Activated CD4-positive, alpha-beta T cell treated with anti-CD3 and anti-CD28 coated beads, Interleukin-2, amount 10 ng/mL, durations not matched to agents 24 days and 14 days (primary cell): Measurements from ENCODE around the gene ARL6. TPM values are rescaled to one million over a fixed set of nuclear protein-coding genes. Genes with fewer than 3 reads are reported as not detected.

Experiments used
- DNase-seq: peaks from one replicate; pipeline ENCODE4 v3.0.0; 2022
- H3K27ac Mint-ChIP-seq: one replicate; pipeline ENCODE4 v1.8.0; 2022; ENCODE audit warnings: mild to moderate bottlenecking, mixed read lengths
- H3K27me3 Mint-ChIP-seq: one replicate; pipeline ENCODE4 v1.8.0; 2022; ENCODE audit warnings: mixed read lengths
- H3K36me3 Mint-ChIP-seq: one replicate; pipeline ENCODE4 v1.8.0; 2022; ENCODE audit warnings: low read depth, mild to moderate bottlenecking, mixed read lengths
- H3K4me1 Mint-ChIP-seq: one replicate; pipeline ENCODE4 v1.8.0; 2021; ENCODE audit warnings: mixed read lengths
- H3K4me3 Mint-ChIP-seq: one replicate; pipeline ENCODE4 v1.8.0; 2022; ENCODE audit warnings: mild to moderate bottlenecking, moderate library complexity, mixed read lengths
- H3K9me3 Mint-ChIP-seq: one replicate; pipeline ENCODE4 v1.8.0; 2021; ENCODE audit warnings: mixed read lengths
- intact Hi-C: fragments of 100-400 bp; cut with micrococcal nuclease; formaldehyde crosslinking; loops from one replicate; pipeline ENCODE4 v1.15.1; 2023
- total RNA-seq: library from RNA; stranded (reverse); gene quantifications from 2 replicates; pipeline ENCODE4 v1.2.3, GENCODE V29; 2022

The ARL6 gene
- 6.1 and 6.3 TPM in 2 replicates for total RNA-seq

GRCh38 chr3:97764407-97765238 is at the start of gene ARL6:
Gene ARL6 (plus strand): TSS chr3:97764758. CDS start chr3:97768108, 3,350 bp downstream.
- Mint-ChIP-seq H3K27me3 (peaks cover 5% of the 10 kb centered on the region), H3K9me3 (no peaks in the 10 kb centered on the region), H3K27ac (peak within 1 kb of the TSS; percentile 97), H3K36me3 (peaks cover 9% of the 10 kb centered on the region), H3K4me1 (peaks cover 21% of the 10 kb centered on the region), H3K4me3 (peak within 1 kb of the TSS; percentile 99)
- intact Hi-C loops, result loop anchor here (1.0 to 2.0 kb wide), 6 partner anchors 58 to 1136 kb away; partner anchors contain the start of genes CLDND1, CPOX, CRYBG3 and DCBLD2
- peak; percentile 92 for DNase-seq

GRCh38 chr3:97719156-97719821 is 45.3 kb upstream of the ARL6 start:
- intact Hi-C loops, result loop anchor here (5.0 kb wide), 1 partner anchor 857 kb away; no protein-coding TSS in a partner anchor

GRCh38 chr3:97720417-97720816 is 44.1 kb upstream of the ARL6 start:
- Mint-ChIP-seq H3K36me3 (no peaks in the 10 kb centered on the region), H3K4me3 (no peak overlapping the region), H3K9me3 (no peaks in the 10 kb centered on the region), H3K4me1 (no peaks in the 10 kb centered on the region), H3K27ac (no peak overlapping the region), H3K27me3 (peaks cover 20% of the 10 kb centered on the region)
- no peak for DNase-seq
- intact Hi-C loops, result no loop called here

More at GRCh38 chr3:97719156-97719821, 45.3 kb upstream of the ARL6 start:
- Mint-ChIP-seq H3K36me3 (no peaks in the 10 kb centered on the region), H3K9me3 (no peaks in the 10 kb centered on the region), H3K4me1 (no peaks in the 10 kb centered on the region), H3K27ac (no peak overlapping the region), H3K27me3 (peaks cover 23% of the 10 kb centered on the region), H3K4me3 (no peak overlapping the region)
- DNase-seq, result peak; percentile 88

- Mint-ChIP-seq H3K27ac (no peak overlapping the region), H3K9me3 (no peaks in the 10 kb centered on the region), H3K4me1 (no peaks in the 10 kb centered on the region), H3K4me3 (no peak overlapping the region), H3K27me3 (peaks cover 18% of the 10 kb centered on the region), H3K36me3 (no peaks in the 10 kb centered on the region)
- intact Hi-C loops, result no loop called here
- no peak for DNase-seq
These were observed 43.1 kb upstream of the ARL6 start for GRCh38 chr3:97721446-97721845.

- H3K4me1 Mint-ChIP-seq, result no peaks in the 10 kb centered on the region
- intact Hi-C loops, result no loop called here
- H3K27me3 Mint-ChIP-seq, result peaks cover 46% of the 10 kb centered on the region
- no peaks in the 10 kb centered on the region for H3K36me3 Mint-ChIP-seq
- H3K4me3 Mint-ChIP-seq, result no peak overlapping the region
- no peak overlapping the region for H3K27ac Mint-ChIP-seq
- no peaks in the 10 kb centered on the region for H3K9me3 Mint-ChIP-seq
- DNase-seq, result no peak
These were observed 27.6 kb upstream of the ARL6 start for GRCh38 chr3:97736928-97737327.

- Mint-ChIP-seq H3K4me3 (no peak overlapping the region), H3K36me3 (no peaks in the 10 kb centered on the region), H3K27ac (no peak overlapping the region), H3K4me1 (no peaks in the 10 kb centered on the region), H3K27me3 (peaks cover 45% of the 10 kb centered on the region), H3K9me3 (no peaks in the 10 kb centered on the region)
- no peak for DNase-seq
- intact Hi-C loops, result no loop called here
These were observed 25.8 kb upstream of the ARL6 start for GRCh38 chr3:97738761-97739160.

GRCh38 chr3:97742036-97742435 is 22.5 kb upstream of the ARL6 start:
- Mint-ChIP-seq H3K36me3 (no peaks in the 10 kb centered on the region), H3K4me3 (no peak overlapping the region), H3K4me1 (no peaks in the 10 kb centered on the region), H3K27ac (no peak overlapping the region), H3K27me3 (peaks cover 42% of the 10 kb centered on the region), H3K9me3 (no peaks in the 10 kb centered on the region)
- intact Hi-C loops, result no loop called here
- no peak for DNase-seq

GRCh38 chr3:97744289-97744688 is 20.3 kb upstream of the ARL6 start:
- no peak overlapping the region for H3K4me3 Mint-ChIP-seq
- peaks cover 31% of the 10 kb centered on the region for H3K27me3 Mint-ChIP-seq
- no peak overlapping the region for H3K27ac Mint-ChIP-seq
- no peak for DNase-seq
- no peaks in the 10 kb centered on the region for H3K36me3 Mint-ChIP-seq
- H3K4me1 Mint-ChIP-seq, result no peaks in the 10 kb centered on the region
- no peaks in the 10 kb centered on the region for H3K9me3 Mint-ChIP-seq
- intact Hi-C loops, result no loop called here

GRCh38 chr3:97763586-97764406 is 762 bp upstream of the ARL6 start:
- Mint-ChIP-seq H3K27me3 (peaks cover 13% of the 10 kb centered on the region), H3K9me3 (no peaks in the 10 kb centered on the region), H3K27ac (peak overlapping the region; percentile 97), H3K36me3 (peaks cover 6% of the 10 kb centered on the region), H3K4me1 (peaks cover 21% of the 10 kb centered on the region), H3K4me3 (peak overlapping the region; percentile 99)
- intact Hi-C loops, result loop anchor here (1.0 to 2.0 kb wide), 6 partner anchors 59 to 1137 kb away; partner anchors contain the start of genes CLDND1, CPOX, CRYBG3 and DCBLD2
- DNase-seq, result no peak

GRCh38 chr3:97765336-97765735 is 778 bp downstream of the ARL6 start:
- no peak overlapping the region for H3K27ac Mint-ChIP-seq
- intact Hi-C loops, result loop anchor here (2.0 kb wide), 3 partner anchors 57 to 1135 kb away; partner anchors contain the start of genes CRYBG3 and DCBLD2
- no peaks in the 10 kb centered on the region for H3K9me3 Mint-ChIP-seq

GRCh38 chr3:97772926-97773325 is 8.4 kb downstream of the ARL6 start:
- Mint-ChIP-seq H3K9me3 (no peaks in the 10 kb centered on the region), H3K4me1 (no peaks in the 10 kb centered on the region), H3K36me3 (peaks cover 20% of the 10 kb centered on the region), H3K27ac (no peak overlapping the region), H3K4me3 (no peak overlapping the region), H3K27me3 (no peaks in the 10 kb centered on the region)
- DNase-seq, result no peak
- intact Hi-C loops, result no loop called here

More at GRCh38 chr3:97765336-97765735, 778 bp downstream of the ARL6 start:
- no peak for DNase-seq
- peaks cover 12% of the 10 kb centered on the region for H3K36me3 Mint-ChIP-seq
- peaks cover 5% of the 10 kb centered on the region for H3K27me3 Mint-ChIP-seq
- H3K4me3 Mint-ChIP-seq, result peak overlapping the region; percentile 99
- peaks cover 21% of the 10 kb centered on the region for H3K4me1 Mint-ChIP-seq

- peaks cover 4% of the 10 kb centered on the region for H3K36me3 Mint-ChIP-seq
- no peaks in the 10 kb centered on the region for H3K9me3 Mint-ChIP-seq
These were observed 13.6 kb downstream of the ARL6 start for GRCh38 chr3:97778152-97778551.

GRCh38 chr3:97793420-97794019 is 29.0 kb downstream of the ARL6 start:
- Mint-ChIP-seq H3K4me1 (no peaks in the 10 kb centered on the region), H3K9me3 (no peaks in the 10 kb centered on the region), H3K4me3 (no peak overlapping the region), H3K27ac (no peak overlapping the region), H3K27me3 (no peaks in the 10 kb centered on the region), H3K36me3 (no peaks in the 10 kb centered on the region)
- intact Hi-C loops, result loop anchor here (1.0 to 10.0 kb wide), 5 partner anchors 23 to 531 kb away; partner anchors contain the start of gene RIOX2
- DNase-seq, result peak; percentile 80

More at GRCh38 chr3:97778152-97778551, 13.6 kb downstream of the ARL6 start:
- H3K27me3 Mint-ChIP-seq, result no peaks in the 10 kb centered on the region
- H3K4me3 Mint-ChIP-seq, result no peak overlapping the region
- no peaks in the 10 kb centered on the region for H3K4me1 Mint-ChIP-seq
- no peak overlapping the region for H3K27ac Mint-ChIP-seq
- DNase-seq, result no peak
- intact Hi-C loops, result no loop called here
